NCI-H146 treated with DMSO at 0.1 percent for 48 hours (cell line): ENCODE data around the gene PI4KA.
A peak's percentile ranks its signal among the peaks of the same experiment; 100 is the strongest.
"Not testable (repeated sequence)": the region's sequence is repeated elsewhere in the genome, so short reads cannot be mapped to it uniquely, and the experiment has no call there.

Source experiments
- DNase-seq: peaks from one replicate; lab custom pipeline; 2025; ENCODE audit not compliant: unreplicated experiment; lab: John Stamatoyannopoulos, UW

Gene PI4KA

DNA sequence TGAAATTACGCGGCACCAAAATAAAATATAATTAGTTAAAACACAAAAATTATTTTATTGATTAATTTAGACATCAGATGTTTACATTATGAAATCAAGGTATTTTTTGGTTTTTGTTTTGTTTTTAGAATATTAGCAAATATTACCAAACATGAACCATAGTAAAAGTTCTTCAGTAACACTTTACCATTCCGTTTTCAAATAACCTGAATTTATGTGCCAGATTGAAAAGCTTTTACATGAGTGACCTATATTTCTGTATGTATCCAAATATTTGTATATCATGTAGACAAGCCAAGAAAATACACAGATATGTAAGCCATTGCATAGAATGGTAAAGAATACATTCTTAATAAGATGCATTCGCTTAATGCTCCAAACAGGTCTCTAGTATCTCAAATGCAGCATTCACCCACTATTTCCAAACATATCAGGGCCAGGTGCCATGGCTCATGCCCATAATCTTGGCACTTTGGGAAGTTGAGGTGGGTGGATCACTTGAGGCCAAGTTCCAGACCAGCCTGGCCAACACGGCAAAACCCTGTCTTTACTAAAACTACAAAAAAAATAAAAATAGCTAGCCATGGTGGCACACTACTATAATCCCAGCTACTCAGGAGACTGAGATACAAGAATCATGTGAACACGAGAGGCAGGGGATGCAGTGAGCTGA is 187.1 kb downstream of the PI4KA start:
- no peak for DNase-seq

DNA sequence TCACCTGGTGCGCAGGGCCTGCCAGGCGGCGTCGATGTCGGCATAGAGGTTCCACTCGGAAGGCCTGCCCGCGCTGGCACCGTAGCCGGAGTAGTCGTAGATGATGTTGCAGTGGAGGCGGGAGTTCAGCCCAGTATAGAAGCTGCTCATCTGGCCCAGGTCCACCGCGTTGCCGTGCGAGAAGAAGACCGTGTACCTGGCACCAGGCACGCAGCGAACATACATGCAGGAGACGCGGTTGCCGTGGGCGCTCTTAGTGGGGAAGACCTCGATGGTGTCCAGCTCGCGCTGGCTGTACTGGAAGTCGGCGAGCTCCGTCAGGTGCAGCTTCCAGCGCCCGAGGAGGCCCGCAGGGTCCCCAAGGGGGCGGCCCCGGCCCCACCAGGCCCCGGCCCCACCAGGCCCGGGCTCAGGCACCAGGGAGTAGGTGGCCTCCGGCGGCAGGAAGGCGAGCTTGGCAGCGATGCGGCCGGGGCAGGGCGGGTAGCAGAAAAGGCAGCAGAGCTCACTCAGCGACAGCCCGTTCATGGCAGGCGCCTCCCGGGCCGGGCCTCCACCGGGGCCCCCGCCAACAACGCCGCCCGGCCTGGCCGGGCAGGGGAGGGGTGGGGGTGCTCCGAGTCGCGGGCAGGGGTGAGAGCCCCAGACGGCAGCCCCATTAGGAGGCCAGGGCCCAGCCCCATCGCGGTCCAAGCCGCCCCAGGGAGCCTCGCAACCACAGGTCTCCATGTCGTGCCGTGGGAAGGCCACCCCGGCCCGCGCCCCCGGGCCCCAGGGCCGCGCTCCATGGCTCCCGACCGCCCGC is 188.0 kb downstream of the PI4KA start:
- peak; percentile 1 for DNase-seq

DNA sequence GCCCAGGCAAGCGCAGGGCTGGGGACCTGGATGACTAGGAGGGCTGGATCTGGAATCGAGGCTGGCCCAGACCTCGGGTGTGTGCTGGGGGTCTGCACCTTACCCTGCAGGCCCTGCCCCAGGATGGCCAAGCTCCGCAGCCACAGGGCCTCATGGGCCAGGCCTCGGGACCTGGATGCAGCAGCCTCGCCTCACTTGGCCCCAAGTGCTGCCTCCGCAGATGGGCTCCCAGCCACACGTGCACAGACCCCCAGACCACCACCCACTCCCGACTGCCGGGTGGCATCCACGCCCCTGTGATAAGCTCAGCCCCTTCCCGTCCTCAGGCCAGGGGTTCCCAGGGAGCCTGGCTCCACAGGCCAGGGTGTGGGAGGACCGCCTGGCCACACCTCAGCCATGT is 188.7 kb downstream of the PI4KA start:
- not testable (repeated sequence) for DNase-seq

- not testable (repeated sequence) for DNase-seq
Observed at GRCh38 chr22:20669471-20669870, 189.1 kb downstream of the PI4KA start.

- DNase-seq, result not testable (repeated sequence)
Observed at GRCh38 chr22:20668769-20669168, 189.8 kb downstream of the PI4KA start.

DNA sequence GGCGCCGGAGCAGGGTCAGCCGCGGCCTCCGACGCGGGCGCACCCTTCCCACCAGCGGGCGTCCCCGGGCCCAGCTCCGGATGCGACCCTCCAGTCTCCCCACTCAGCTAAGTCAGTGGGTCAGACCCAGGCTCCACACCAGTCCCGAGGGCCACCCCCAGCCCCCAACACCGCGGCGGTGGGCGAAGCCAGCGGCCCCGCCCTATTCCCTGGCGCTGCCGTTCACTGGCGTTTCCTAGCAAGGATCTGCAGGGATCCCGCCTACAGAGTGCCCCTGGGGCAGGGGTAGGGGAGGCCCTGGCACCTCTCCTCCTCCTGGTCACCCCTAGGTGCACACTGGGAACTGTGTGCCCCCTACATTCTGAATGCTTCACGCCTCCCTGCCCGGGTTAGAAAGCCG is 190.4 kb downstream of the PI4KA start:
- DNase-seq, result not testable (repeated sequence)

- DNase-seq, result not testable (repeated sequence)
Observed at GRCh38 chr22:20667548-20667947, 191.1 kb downstream of the PI4KA start.

- DNase-seq, result no peak
Observed at GRCh38 chr22:20666560-20666959, 192.1 kb downstream of the PI4KA start.

DNA sequence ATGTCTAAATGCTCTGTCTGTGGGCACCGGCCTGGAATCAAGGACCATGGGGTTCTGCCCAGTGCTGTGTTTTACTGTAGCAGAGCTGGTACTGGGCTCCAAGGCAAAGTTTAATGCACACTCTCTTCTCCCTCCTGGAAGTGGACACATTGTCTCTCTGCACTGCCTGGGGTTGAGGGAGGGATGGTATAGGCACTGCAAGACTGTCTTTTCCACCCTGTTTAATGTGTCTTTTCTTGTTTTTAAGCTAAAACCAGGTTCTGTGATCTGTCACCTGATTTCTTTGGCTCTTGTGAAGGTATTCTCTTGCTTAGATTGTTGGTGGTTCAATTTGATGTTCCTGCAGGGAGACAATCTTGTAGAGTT is 194.0 kb downstream of the PI4KA start:
- no peak for DNase-seq

GRCh38 chr22:20663941-20664593 is 194.5 kb downstream of the PI4KA start:
- DNase-seq, result no peak

- DNase-seq, result no peak
Observed at GRCh38 chr22:20663137-20663828, 195.3 kb downstream of the PI4KA start.

GRCh38 chr22:20662524-20663036 is 196.0 kb downstream of the PI4KA start:
- DNase-seq, result not testable (repeated sequence)

DNA sequence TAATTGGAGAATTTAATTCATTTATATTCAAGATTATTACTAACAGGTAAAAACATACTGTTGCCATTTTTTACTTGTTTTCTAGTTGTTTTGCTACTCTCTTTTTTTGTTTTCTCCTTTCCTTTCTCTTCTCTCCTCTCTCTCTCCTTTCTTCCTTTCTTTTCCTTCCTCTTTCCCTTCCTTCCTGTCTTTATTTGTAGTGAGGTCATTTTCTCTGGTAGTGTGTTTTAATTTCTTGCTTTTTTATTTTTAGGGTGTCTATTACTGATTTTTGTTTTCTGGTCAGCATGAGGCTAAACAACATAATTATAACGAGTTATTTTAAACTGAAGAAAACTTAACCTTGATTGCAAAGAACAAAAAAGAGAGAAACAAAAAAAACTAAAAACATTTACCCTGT is 197.1 kb downstream of the PI4KA start:
- DNase-seq, result no peak

DNA sequence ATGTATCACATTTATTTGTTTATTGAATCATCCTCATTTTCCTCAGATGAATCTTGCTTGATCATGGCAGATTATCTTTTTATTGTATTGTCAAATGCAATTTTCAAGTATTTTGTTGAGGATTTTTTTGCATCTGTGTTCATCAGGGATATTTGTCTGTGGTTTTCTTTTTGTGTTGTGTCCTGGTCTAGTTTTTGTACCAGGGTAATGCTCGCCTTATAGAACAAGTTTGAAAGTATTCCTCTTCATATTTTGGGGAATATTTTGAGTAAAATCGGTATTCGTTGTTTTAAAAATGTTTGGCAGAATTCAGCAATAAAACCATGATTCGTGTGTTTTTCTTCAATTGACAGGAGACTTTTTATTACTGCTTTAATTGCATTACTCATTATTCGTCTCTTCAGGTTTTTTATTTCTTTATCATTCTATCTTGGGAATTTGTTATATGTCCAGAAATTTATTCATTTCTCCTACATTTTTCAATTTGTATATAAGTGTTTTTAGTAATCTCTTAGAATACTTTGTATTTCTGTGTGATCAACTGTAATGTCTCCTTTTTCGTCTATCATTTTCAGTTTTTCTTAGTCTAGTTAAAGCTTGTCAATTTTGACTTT is 198.1 kb downstream of the PI4KA start:
- DNase-seq, result no peak

DNA sequence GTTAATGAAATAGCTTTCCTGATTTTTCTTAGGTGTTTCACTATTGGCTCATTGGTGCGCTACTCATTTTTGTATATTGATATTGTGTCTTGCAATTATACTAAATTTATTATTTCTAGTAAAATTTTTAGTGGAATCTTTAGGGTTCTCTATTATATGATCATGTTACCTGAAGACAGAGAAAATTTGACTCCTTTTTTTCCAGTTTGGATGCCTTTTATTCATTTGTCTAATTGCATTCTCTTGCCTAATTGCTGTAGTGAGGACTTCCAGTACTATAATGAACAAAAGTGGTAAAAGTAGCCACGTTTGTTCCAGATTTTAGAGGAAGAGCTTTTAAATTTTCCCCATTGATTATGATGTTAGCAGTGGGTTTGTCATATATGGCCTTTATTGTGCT is 198.7 kb downstream of the PI4KA start:
- no peak for DNase-seq

DNA sequence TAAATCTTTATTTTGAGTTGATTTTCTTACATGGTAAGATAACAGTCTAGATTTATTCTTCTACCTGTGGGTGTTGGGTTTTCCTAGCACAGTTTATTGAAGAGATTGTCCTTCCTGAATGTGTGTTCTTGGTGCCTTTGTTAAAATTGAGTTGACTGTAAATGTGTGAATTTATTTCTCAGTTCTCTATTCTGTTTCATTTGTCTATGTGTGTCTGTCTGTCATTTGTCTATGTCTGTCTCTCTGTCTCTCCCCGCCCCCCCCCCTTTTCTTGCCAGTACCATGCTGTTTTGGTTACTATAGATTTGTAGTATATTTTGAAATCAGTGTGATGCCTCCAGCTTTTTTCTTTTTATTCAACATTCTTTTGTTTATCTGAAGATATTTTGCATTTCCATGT is 199.4 kb downstream of the PI4KA start:
- no peak for DNase-seq

GRCh38 chr22:20658433-20659222 is 200.0 kb downstream of the PI4KA start:
- no peak for DNase-seq

GRCh38 chr22:20657963-20658362 is 200.6 kb downstream of the PI4KA start:
- no peak for DNase-seq
